Upper lobe of right lung (tissue), 1 donor: Measurements from ENCODE around the gene FGFBP1. TPM values are rescaled to one million over a fixed set of nuclear protein-coding genes. Genes with fewer than 3 reads are reported as not detected.

Source experiments
- ATAC-seq: fragments of 200-7000 bp; cut with Tn5 transposase; one replicate; pipeline ENCODE4 v1.9.1; 2020; ENCODE audit warnings: mild to moderate bottlenecking, moderate library complexity
- DNase-seq: peaks from one replicate; pipeline ENCODE4 v3.0.0-alpha.2; 2020
- H3K27ac ChIP-seq: fragments of 200-600 bp; one replicate; pipeline ENCODE4 v1.8.0; 2022
- H3K27me3 ChIP-seq: fragments of 200-600 bp; one replicate; pipeline ENCODE4 v1.8.0; 2022; ENCODE audit warnings: mild to moderate bottlenecking
- H3K36me3 ChIP-seq: fragments of 200-600 bp; one replicate; pipeline ENCODE4 v1.8.0; 2022
- H3K4me1 ChIP-seq: fragments of 200-600 bp; one replicate; pipeline ENCODE4 v1.8.0; 2022
- H3K4me3 ChIP-seq: fragments of 200-600 bp; one replicate; pipeline ENCODE4 v1.8.0; 2022; ENCODE audit warnings: mild to moderate bottlenecking
- H3K9me3 ChIP-seq: fragments of 200-600 bp; one replicate; pipeline ENCODE4 v1.8.0; 2022
- intact Hi-C: fragments of 100-400 bp; cut with DNase I; formaldehyde crosslinking; loops from one replicate; pipeline ENCODE4 v1.11.0; 2022
- total RNA-seq: library from RNA; stranded (reverse); fragmentation: NEBNext Ultra II Directional; extraction: Animal tissue kit (Norgen Biotek cat#: 25700); gene quantifications from one replicate; pipeline ENCODE4 v1.2.1, GENCODE V29; 2021
- TF ChIP-seq, protein P1 (sequence below): fragments of 200-600 bp; IDR thresholded peaks from one replicate; pipeline ENCODE4 v1.8.0; 2022; ENCODE audit warnings: antibody characterized with exemption
- donor health status: DM: no; HTN: yes; CAD: no; lungs with severe emphysema.

FGFBP1 gene
- total RNA-seq, 1 donor from 2014 or later: 3.3 TPM

DNA sequence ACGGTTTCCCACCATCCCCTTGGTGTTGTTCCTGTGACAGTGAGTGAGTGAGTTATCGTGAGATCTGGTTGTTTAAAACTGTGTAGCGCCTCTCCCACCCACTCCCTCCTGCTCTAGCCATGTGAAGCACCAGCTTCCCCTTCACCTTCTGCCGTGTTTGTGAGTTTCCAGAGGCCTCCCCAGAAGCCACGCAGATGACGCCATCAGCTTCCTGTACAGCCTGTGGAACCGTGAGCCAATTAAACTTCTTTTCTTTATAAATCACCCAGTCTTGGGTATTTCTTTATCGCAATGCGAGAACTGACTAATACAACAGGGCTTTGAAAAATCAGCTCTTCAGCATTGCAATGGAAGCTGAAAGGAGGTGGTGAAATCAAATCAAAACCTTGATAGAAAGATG, 50.0 kb downstream of the FGFBP1 start:
- ATAC-seq: no peak
- intact Hi-C loops: no loop called here
- no peak overlapping the region for H3K4me3 ChIP-seq
- no peaks in the 10 kb centered on the region for H3K27me3 ChIP-seq
- H3K27ac ChIP-seq: no peak overlapping the region
- no peak for DNase-seq
- H3K9me3 ChIP-seq: no peaks in the 10 kb centered on the region
- H3K4me1 ChIP-seq: no peaks in the 10 kb centered on the region
- TF ChIP-seq, protein P1, sequence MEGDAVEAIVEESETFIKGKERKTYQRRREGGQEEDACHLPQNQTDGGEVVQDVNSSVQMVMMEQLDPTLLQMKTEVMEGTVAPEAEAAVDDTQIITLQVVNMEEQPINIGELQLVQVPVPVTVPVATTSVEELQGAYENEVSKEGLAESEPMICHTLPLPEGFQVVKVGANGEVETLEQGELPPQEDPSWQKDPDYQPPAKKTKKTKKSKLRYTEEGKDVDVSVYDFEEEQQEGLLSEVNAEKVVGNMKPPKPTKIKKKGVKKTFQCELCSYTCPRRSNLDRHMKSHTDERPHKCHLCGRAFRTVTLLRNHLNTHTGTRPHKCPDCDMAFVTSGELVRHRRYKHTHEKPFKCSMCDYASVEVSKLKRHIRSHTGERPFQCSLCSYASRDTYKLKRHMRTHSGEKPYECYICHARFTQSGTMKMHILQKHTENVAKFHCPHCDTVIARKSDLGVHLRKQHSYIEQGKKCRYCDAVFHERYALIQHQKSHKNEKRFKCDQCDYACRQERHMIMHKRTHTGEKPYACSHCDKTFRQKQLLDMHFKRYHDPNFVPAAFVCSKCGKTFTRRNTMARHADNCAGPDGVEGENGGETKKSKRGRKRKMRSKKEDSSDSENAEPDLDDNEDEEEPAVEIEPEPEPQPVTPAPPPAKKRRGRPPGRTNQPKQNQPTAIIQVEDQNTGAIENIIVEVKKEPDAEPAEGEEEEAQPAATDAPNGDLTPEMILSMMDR: no peak
- no peaks in the 10 kb centered on the region for H3K36me3 ChIP-seq

Other genes starting within 250 kb of the FGFBP1 start
- gene BST1, start 235.7 kb downstream of the FGFBP1 start, total RNA-seq: 11.0 TPM
- 2.4 TPM for gene CD38, start 160.4 kb downstream of the FGFBP1 start, total RNA-seq
- gene FGFBP2, start 24.4 kb upstream of the FGFBP1 start, total RNA-seq: 5.6 TPM
- 0.93 TPM for gene PROM1, start 145.3 kb upstream of the FGFBP1 start, total RNA-seq